RPMI8226 (cell line): ENCODE data around the gene MANBA.

Experiments
- DNase-seq: peaks from one replicate; pipeline ENCODE4 v3.0.0-alpha.2; 2015

The MANBA gene

DNA sequence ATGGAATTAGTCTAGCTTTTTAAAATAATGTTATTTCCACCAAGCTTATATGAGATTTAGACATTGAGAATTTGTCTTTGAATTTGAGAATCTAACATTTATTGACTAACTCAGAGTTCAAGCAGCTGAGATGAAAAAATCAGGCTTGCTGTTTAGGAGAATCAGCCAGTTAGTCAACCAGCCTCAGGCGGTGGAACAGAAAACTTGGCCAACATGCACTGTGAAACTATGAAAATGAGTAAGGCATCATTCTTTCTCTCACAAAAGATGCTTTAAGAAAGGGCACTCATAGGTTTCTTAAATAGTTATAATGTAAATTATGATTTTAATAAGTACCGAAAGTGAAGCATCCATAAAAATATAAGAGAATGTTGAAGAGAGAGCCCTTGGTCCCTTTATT lies 175.4 kb downstream of the MANBA start:
- DNase-seq = no peak

DNA sequence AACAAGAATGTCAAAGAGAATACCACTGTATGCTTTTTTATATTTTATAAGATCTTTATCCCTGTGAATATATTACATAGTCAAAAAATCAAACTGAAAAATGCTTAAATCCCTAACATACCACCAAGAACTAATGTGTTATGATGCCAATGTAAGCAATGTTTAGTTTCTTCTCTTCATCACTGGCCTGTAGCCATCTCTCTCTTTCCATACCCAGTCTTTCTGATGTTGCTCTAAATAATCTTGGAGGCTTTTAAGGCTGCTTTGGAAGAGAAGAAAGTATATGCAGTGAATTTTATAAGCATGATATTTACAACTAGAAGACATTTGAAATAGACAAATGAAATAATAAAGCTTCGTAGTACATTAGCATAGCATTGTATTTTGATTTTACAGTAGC lies 176.7 kb downstream of the MANBA start:
- DNase-seq = no peak
